KMS-11 (cell line): ENCODE results near the gene POLL.

ENCODE experiments used
- H2AFZ ChIP-seq: fragments of 200-600 bp; sonication (generic); 2 replicates; pipeline ENCODE4 v1.6.1; 2016; ENCODE audit warnings: antibody characterized with exemption, mixed run types, low read depth
- H3K27ac ChIP-seq: fragments of 200-600 bp; sonication (generic); 2 replicates; pipeline ENCODE4 v1.6.1; 2016; ENCODE audit warnings: mild to moderate bottlenecking, mixed run types
- H3K27me3 ChIP-seq: fragments of 200-600 bp; sonication (generic); 2 replicates; pipeline ENCODE4 v1.6.1; 2017; ENCODE audit warnings: mild to moderate bottlenecking, low read depth, mixed run types, moderate library complexity; ENCODE audit not compliant: insufficient read depth
- H3K36me3 ChIP-seq: fragments of 200-600 bp; sonication (generic); 2 replicates; pipeline ENCODE4 v1.6.1; 2017; ENCODE audit warnings: mild to moderate bottlenecking, mixed run types; ENCODE audit not compliant: insufficient read depth
- H3K4me1 ChIP-seq: fragments of 200-600 bp; sonication (generic); 2 replicates; pipeline ENCODE4 v1.6.1; 2016; ENCODE audit warnings: mild to moderate bottlenecking, low read depth, mixed run types; ENCODE audit not compliant: poor library complexity, severe bottlenecking
- H3K4me2 ChIP-seq: fragments of 200-600 bp; sonication (generic); 2 replicates; pipeline ENCODE4 v1.7.0; 2016; ENCODE audit warnings: mild to moderate bottlenecking, mixed run types
- H3K4me3 ChIP-seq: fragments of 200-600 bp; sonication (generic); IDR thresholded peaks from 2 replicates; pipeline ENCODE4 v1.6.1; 2017; ENCODE audit warnings: low read depth, low read length, mixed read lengths; ENCODE audit not compliant: insufficient read depth
- H3K79me2 ChIP-seq: fragments of 200-600 bp; sonication (generic); 2 replicates; pipeline ENCODE4 v1.6.1; 2016; ENCODE audit warnings: low read depth, mixed run types; ENCODE audit not compliant: insufficient read depth
- H3K9ac ChIP-seq: fragments of 200-600 bp; sonication (generic); 2 replicates; pipeline ENCODE4 v1.6.1; 2016; ENCODE audit warnings: mild to moderate bottlenecking, mixed run types
- H4K20me1 ChIP-seq: fragments of 200-600 bp; sonication (generic); 2 replicates; pipeline ENCODE4 v1.6.1; 2016; ENCODE audit warnings: mild to moderate bottlenecking, mixed run types; ENCODE audit not compliant: insufficient read depth
- CTCF ChIP-seq: fragments of 200-600 bp; sonication (generic); conservative IDR thresholded peaks from 2 replicates; pipeline ENCODE4 v1.6.1; 2017; ENCODE audit warnings: low read depth, mild to moderate bottlenecking, antibody characterized with exemption, low read length, moderate library complexity, mixed read lengths

POLL gene

GRCh38 chr10:101529207-101529606, 58.9 kb downstream of the POLL start:
- Histone ChIP-seq H3K9ac (no peak overlapping the region), H4K20me1 (no peaks in the 10 kb centered on the region)
- no peak for TF ChIP-seq CTCF

More at GRCh38 chr10:101529207-101529606, 58.9 kb downstream of the POLL start:
- Histone ChIP-seq H3K27me3 (no peaks in the 10 kb centered on the region), H3K4me2 (no peak overlapping the region), H2AFZ (no peak overlapping the region), H3K36me3 (no peaks in the 10 kb centered on the region), H3K4me1 (no peaks in the 10 kb centered on the region), H3K79me2 (no peaks in the 10 kb centered on the region), H3K27ac (no peak overlapping the region), H3K4me3 (no peak overlapping the region)
